NCI-H345 (cell line): ENCODE results near the gene TMEM223.
"Not testable (repeated sequence)": the region's sequence is repeated elsewhere in the genome, so short reads cannot be mapped to it uniquely, and the experiment has no call there.

Experiments
- DNase-seq: peaks from one replicate; lab custom pipeline; 2025; lab: John Stamatoyannopoulos, UW

Gene TMEM223

DNA sequence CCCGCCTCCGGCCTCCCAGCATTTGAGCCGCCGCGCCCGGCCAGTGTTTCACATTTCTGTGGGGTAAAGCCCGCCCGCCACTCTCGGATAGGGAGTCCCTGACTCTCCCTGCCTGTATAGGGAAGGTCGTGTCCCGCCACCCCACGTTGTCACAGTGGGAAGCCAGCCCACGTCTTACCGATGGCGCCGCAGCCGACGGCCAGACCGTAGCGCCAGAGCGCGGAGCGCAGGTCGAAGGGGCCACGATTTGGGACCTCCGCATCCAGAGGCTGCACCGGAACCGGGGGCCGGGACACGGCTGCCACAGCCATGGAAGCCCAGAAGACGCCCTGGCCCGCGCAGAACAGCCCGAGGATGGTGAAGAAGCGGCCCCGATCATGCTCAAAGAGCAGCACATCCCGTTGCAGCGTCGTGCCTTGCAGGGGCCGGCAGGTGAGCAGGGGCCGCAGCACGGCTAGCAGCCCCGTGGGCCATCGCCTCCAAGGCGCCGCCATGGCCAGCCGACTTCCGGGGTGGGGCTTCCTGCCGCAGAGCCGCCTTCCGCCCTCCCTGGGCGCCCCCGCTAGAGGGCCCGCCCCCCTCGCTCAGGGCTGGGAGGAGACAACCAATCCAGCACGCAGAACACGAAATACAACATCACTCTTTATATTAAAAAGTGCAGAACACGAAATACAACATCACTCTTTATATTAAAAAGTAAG lies at the start of gene TMEM223:
TMEM223 (minus strand) TSS at position 506 of the 701 bp plus-strand sequence; CDS start at position 494, 12 bp downstream.
- peak; percentile 89 for DNase-seq

DNA sequence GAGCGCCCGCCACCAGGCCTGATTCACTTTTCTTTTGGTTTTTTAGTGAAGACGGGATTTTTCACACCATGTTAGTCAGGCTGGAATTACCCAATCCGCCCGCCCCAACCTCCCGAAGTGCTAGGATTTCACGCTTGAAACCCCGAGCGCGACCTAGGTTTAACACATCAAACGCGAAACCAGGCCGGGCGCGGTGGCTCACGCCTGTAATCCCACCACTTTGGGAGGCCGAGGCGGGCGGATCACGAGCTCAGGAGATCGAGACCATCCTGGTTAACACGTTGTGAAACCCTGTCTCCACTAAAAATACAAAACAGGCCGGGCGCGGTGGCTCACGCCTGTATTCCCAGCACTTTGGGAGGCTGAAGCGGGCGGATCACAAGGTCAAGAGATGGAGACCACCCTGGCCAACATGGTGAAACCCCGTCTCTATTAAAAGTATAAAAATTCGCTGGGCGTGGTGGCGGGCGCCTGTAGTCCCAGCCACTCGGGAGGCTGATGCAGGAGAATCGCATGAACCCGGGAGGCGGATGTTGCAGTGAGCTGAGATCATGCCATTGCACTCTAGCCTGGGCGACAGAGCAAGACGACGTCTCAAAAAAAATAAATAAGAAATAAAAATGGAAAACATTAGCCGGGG lies 49.0 kb upstream of the TMEM223 start:
- DNase-seq, result peak; percentile 72

- DNase-seq, result peak; percentile 97
These were observed 47.5 kb upstream of the TMEM223 start, which contains the start of gene WDR74 for GRCh38 chr11:62839050-62839945. TSS of gene WDR74 (minus strand) at chr11:62839590. CDS start at chr11:62839570, 20 bp downstream.

DNA sequence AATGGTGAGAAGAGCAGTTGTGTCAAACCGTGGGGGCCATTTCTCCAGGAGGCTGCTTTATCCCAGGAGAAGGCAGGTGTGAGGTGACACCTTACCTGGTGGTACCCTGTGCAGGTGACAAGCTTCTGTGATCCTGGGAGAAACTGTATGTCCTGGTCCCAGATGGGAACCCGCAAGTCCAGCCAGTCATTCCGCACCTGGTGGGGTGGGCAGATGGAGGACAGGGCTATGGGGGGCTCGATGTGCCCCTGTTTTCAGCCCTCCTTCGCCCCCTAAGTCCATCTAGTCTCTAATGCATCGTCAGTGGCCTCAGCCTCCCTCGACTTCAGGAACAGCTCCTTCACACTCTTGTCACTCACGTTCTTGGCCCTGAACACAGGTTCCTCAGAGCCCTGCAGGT lies 43.5 kb upstream of the TMEM223 start:
- no peak for DNase-seq

DNA sequence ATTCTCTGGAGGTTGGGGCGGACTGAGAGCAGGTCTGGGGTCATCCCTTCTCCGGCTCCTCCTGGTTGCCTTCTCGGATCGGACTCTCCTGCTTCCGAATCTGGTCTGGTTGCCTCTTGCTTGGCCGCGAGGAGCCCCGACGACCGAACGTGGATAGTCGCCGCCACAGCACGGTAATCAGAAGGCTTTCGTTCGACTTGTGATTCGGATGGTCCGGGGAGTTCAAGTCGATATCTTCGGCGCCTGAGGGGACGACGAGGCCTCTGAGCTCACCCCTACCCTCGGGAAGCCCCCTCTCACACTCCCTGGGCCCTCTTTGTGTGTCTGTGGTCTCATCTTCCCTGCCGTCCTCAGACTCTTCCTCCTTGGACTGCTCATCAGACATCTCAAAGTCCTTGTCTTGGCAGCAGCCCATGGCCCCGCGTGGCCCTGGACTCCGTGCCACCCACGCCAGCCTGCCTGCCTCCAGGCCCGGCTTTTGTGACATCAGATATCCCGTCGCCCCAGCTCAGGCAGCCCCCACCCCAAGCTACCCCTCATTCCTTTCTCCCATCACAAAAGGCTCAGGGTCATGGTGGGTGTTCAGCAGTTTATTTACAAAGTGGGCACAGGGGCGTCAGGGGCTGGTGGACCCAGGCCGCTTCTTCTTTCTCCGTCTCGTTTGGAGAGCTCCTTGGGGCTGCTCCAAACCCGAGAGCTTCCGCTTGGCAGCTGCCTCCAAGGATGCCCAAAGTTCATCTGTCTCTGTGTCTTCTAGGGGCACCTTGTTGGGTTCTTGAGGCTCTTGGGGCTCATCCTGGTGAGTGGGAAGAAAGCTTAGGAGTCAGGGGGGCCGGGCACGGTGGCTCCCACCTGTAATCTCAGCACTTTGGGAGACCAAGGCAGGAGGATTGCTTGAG lies 40.8 kb upstream of the TMEM223 start, which contains the start of gene TEX54:
TEX54 (minus strand) TSS at position 506 of the 899 bp plus-strand sequence.
- no peak for DNase-seq

GRCh38 chr11:62831520-62832335 lies 39.9 kb upstream of the TMEM223 start, which contains the start of gene STX5:
TSS of gene STX5 (minus strand) at chr11:62832051. CDS start at chr11:62831243, 808 bp downstream.
- DNase-seq, result peak; percentile 98

DNA sequence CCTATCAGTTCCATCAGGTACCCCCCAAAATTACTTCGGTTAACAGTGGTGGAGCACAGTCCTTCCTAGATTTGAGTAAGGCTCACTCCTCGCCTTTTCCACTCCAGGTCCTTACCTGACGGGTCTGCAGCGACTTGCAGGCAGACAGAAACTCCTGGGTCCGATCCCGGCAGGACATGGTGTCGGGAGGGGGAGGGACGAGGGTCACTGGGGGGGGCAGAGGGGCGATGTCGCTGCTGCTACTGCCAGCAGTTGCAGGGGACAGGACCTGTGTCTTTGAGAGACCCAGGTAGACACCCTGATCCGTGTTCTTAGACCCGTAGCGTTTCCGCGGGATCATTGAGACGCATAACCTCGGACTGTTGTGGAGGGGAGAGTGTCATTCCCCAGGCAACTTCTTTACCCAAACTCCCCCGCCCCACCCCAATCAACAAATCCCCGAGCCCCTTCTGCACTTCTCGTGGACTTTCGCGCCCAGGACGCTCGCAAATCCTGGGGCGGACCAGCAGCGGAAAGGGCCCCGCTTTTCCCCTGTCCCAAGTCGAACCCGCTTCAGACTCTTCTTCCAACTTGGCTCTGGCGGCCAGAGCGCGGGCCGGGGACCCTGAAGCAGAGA lies 39.2 kb upstream of the TMEM223 start:
- DNase-seq, result no peak

GRCh38 chr11:62828130-62828529 lies 36.3 kb upstream of the TMEM223 start:
- DNase-seq, result not testable (repeated sequence)

- DNase-seq, result no peak
These were observed 31.9 kb upstream of the TMEM223 start for GRCh38 chr11:62823677-62824076.

- no peak for DNase-seq
These were observed 25.3 kb upstream of the TMEM223 start for GRCh38 chr11:62817129-62817528.

- no peak for DNase-seq
These were observed 24.8 kb upstream of the TMEM223 start for GRCh38 chr11:62816557-62816956.

DNA sequence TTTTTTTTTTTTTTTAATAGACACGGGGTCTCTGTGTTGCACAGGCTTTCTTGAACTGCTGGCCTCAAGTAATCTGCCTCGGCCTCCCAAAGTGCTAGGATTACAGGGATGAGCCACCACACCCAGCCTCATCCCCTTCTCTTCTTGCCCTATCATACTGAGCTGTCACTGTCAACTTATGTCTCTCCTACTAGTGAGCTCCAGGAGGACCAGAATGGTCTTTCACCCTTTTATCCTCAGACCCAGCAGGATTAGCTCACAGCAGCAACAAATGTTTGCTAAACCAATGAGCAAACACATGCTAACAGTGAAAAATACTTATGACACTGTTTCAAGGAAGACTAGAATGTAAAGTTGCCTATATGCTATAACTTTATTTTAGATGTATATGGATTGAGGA lies 19.9 kb upstream of the TMEM223 start:
- no peak for DNase-seq

- DNase-seq, result no peak
These were observed 18.9 kb upstream of the TMEM223 start for GRCh38 chr11:62810748-62811147.

- no peak for DNase-seq
These were observed 14.9 kb upstream of the TMEM223 start for GRCh38 chr11:62806611-62807121.

DNA sequence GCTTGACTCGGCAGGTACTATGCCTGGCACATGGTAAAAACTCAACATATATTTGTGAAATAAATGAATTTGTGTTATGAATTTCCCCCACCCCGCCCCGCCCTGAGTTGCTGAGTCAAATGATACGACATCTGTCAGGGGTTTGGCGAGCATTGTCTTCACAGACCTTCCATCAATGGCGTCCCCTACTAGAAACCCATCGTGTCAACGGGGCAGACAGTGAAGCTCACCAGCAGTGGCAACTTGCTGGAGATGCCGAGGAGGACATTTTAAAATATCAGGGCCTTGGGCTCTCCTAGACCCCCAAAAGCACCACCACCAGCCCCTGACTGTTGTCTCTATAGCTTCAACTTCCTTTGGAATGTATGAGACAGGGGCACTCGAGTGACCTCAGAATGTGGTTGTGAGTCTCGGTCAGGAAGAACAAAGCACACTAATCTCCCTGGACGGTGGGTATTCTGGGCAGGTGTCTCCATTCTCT lies 14.2 kb upstream of the TMEM223 start:
- no peak for DNase-seq

DNA sequence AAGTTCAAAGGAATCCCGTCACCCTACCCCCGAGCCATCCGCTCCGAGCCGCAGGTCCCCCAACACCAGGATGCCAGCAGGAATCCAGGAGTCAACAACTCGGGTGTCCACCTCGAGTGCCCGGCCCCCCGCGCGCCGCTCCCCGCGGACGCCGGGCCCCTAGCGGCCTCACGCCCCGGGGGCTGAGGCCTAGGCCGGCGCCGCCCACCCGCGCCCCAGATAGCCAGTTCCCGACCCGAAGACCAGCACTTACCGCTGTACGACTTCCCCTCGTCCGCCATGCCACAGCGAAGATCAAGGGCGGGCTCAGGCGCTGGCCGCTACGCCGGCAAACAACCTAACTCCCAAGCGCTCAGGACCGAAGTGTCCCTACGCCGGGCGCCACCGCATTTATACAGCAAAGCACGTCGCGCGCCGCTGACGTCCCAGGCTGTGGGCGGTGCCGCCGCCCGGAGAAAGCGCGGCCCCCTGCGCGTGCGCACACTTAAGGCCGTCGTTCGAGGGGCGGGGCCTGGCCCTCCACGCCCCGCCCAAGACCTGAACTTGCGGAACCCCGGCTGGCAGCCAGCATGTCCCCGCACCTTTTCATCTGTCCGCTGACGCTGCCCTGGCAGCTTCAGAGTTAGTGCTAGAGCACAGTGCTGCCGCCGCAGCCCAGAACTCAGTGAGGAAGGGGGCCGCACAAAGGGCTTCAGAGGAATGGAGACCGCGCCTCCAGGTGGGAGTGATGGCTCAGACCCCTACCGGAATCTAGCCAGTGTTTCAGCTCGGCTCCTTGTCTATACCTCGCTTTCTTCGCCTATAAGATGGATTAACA lies 13.5 kb upstream of the TMEM223 start, which contains the start of gene NXF1:
NXF1 (minus strand) TSS at position 365 of the 817 bp plus-strand sequence; CDS start at position 281, 84 bp downstream.
- DNase-seq, result peak; percentile 95

- no peak for DNase-seq
These were observed 12.7 kb upstream of the TMEM223 start for GRCh38 chr11:62804310-62805075.

DNA sequence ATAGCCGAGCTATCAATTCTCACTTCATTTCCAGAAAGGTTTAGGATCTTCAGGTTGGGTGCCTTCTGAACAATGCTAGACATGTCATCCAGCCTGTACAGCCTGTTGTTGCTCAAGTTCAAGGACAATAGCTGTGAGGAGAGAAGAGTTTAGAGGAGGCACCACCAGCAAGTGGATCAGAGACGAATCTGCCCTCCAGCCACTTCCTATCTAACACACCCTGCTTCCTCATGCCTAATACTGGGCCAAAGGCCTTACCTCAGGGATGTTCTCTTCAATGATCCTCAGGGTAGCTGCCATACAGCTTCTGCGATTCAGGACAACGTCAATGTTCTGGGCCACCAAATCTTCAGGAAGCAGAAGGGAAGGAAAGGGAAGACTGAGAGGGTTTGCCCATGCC lies 9.3 kb upstream of the TMEM223 start:
- DNase-seq, result no peak
